Measurements from ENCODE around the gene SEZ6L2.
A peak's percentile ranks its signal among the peaks of the same experiment; 100 is the strongest.

SEZ6L2 gene

GRCh38 chr16:29881050-29881449, 18.3 kb downstream of the SEZ6L2 start:
- no peak for DNase-seq (ENCODE audit: low spot score)
- Histone ChIP-seq H3K4me3 (no peak overlapping the region), H3K27ac (no peak overlapping the region)
- no peak for TF ChIP-seq CTCF (IDR thresholded peaks at IDR 0.05)

- DNase-seq (ENCODE audit: low spot score) = no peak
- H3K4me3 ChIP-seq = no peak overlapping the region
- H3K27ac ChIP-seq = no peak overlapping the region
- TF ChIP-seq CTCF (IDR thresholded peaks at IDR 0.05) = no peak
These were observed 21.2 kb downstream of the SEZ6L2 start for GRCh38 chr16:29878172-29878571.

GRCh38 chr16:29877266-29877961, 21.9 kb downstream of the SEZ6L2 start:
- Histone ChIP-seq H3K27ac (no peak overlapping the region), H3K4me3 (peak overlapping the region; percentile 35)
- TF ChIP-seq CTCF (IDR thresholded peaks at IDR 0.05) = no peak
- DNase-seq (ENCODE audit: low spot score) = no peak

- Histone ChIP-seq H3K27ac (no peak overlapping the region), H3K4me3 (peak overlapping the region; percentile 35)
- no peak for TF ChIP-seq CTCF (IDR thresholded peaks at IDR 0.05)
- no peak for DNase-seq (ENCODE audit: low spot score)
These were observed 22.6 kb downstream of the SEZ6L2 start for GRCh38 chr16:29876594-29877249.

- DNase-seq (ENCODE audit: low spot score) = no peak
- no peak for TF ChIP-seq CTCF (IDR thresholded peaks at IDR 0.05)
- Histone ChIP-seq H3K4me3 (peak overlapping the region; percentile 35), H3K27ac (no peak overlapping the region)
These were observed 23.1 kb downstream of the SEZ6L2 start for GRCh38 chr16:29876217-29876593.

- no peak overlapping the region for H3K27ac ChIP-seq
- no peak overlapping the region for H3K4me3 ChIP-seq
- TF ChIP-seq CTCF (IDR thresholded peaks at IDR 0.05) = no peak
- no peak for DNase-seq (ENCODE audit: low spot score)
These were observed 24.1 kb downstream of the SEZ6L2 start for GRCh38 chr16:29875206-29875605.

- no peak for TF ChIP-seq CTCF (IDR thresholded peaks at IDR 0.05)
These were observed 26.0 kb downstream of the SEZ6L2 start for GRCh38 chr16:29873319-29873718.

More at GRCh38 chr16:29873319-29873718, 26.0 kb downstream of the SEZ6L2 start:
- DNase-seq (ENCODE audit: low spot score) = no peak
- Histone ChIP-seq H3K27ac (no peak overlapping the region), H3K4me3 (no peak overlapping the region)
